Embryonic facial prominence (tissue), 1 donor: ENCODE measurements around the gene PTK7.

Experiments used
- DNase-seq: peaks from one replicate; pipeline ENCODE4 v3.0.0-alpha.2; 2016; ENCODE audit errors: extremely low spot score

PTK7 gene

DNA sequence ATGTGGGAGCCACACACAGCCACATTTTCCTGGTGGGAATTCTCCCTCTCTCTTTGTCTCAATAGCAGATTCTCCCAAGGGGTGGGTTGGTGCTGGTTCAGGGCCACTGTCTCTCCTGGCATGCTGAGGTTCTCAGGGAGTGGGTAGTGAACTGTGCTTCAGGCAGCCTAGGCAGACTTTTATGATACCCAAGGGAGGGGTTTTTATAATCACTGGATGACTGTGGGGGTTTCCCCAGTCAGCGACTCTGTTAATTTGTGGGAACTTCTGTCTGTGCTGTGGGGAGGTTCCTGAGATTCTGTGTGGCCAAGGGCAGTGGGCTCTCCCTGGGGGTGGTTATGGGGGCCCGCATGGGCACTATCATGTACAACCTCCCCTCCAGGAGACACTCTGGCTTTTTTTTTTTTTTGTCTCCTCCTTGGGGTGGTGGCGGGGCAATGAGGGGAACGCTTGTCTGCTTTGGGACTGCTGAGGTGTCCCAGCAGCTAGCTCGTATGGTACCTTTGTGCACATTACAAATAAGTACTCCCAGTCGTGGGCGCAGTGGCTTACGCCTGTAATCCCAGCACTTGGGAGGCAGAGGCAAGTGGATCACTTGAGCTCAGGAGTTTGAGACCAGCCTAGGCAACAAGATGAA is 10.0 kb downstream of the PTK7 start:
- no peak for DNase-seq

DNA sequence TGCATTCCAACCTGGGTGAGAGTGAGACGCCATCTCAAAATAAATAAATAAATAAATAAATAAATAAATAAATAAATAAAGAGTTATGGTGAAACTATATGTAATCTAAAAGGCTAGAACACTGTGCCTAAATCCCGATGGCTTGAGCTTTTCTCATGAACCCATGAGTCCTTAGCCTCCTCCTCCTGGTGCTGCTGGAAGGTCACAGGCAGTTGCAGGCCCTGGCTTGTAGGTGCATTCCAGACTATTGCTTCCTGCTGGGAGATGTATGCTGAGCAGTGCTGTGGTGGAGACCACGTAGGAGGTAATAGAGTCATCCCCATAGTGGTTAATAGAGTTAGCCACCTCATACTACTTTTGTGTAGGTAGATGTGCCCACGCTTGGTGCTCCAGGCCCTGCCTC is 12.5 kb downstream of the PTK7 start:
- DNase-seq, result no peak

DNA sequence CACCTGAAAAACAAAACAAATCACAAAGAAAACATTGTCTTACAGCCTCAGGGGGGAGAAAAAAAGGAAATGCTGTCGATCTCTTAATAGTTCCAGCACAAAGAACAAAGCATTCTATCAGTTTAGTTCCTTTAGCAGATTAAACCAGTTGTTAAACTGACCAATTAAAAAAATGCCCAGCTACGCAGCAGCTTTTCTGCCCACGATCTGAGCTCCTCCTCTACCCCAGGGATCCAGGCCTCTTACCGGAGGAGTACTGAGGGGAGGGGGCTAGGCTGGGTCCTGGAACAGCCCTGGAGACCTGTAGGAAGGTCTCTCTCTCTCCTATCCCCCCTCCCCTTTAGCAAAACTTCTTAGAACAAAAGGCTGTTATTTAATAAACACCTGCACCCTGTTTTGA is 13.4 kb downstream of the PTK7 start:
- peak; percentile 5 for DNase-seq

DNA sequence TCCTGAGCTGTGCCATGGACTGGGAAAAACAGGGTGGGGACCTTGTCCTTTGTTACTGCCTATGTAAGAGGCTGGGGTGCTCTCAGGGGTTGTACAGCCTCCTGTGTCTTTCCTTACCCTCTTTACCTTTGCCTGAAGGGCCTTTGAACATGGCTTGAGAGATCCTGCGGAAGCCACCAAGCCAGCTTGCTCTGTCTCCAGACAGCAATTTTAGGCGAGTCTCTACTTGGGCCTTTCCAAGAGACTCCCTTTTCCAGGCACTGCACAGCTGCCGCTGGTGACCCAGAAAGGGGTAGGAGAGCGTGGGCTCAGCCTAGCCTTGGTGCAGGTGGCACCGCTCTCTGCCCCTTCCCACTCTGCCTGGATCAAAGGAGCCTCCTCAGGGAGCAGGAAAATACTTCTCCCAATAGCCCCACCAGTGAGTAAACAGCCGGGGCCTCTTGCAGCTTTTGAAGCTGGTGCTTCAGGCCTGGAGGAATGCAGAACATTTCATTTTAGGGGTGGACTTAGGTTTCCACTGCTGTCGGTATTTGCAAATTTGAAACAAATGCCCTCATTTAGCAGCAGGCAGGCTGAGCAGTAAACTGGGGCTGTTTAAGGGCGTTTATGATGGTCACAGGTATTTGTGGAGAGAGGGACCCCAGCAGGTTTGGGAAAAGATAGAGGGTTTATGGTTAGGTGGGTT is 13.9 kb downstream of the PTK7 start:
- peak; percentile 11 for DNase-seq

DNA sequence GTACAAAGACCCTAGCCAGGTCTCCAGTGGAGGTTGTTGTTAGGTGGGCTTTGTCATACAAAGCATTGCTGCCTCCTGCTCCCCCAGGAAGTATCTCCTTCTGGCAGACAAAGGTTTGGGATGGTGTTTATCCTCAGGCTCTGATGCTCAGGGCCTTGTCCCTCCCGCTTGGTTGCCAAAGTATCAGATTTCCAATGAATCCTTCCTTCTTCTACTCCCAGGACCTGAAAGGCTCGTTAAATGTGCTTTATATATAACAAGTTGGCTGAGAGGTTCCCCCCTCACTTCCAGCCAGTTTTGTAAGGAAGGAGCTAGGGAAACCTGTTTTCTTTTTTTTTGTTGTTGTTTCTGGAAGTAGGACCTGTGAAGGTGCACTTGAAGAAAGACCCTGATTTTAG is 14.4 kb downstream of the PTK7 start:
- peak; percentile 5 for DNase-seq

DNA sequence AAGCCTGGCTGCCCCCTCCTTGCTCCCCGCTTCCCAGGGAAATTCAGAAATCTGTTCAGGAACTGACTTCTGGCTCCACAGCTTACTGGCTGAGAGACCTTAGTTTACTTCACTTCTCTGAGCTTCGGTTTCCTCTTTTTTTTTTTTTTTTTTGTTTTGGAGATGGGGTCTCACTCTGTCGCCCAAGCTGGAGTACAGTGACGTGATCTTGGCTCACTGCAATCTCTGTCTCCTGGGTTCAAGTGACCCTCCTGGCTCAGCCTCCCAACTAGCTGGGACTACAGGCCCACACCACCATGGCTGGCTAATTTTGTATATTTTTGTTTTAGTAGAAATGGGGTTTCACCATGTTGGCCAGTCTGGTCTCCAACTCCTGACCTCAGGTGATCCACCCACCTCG is 14.9 kb downstream of the PTK7 start:
- no peak for DNase-seq

DNA sequence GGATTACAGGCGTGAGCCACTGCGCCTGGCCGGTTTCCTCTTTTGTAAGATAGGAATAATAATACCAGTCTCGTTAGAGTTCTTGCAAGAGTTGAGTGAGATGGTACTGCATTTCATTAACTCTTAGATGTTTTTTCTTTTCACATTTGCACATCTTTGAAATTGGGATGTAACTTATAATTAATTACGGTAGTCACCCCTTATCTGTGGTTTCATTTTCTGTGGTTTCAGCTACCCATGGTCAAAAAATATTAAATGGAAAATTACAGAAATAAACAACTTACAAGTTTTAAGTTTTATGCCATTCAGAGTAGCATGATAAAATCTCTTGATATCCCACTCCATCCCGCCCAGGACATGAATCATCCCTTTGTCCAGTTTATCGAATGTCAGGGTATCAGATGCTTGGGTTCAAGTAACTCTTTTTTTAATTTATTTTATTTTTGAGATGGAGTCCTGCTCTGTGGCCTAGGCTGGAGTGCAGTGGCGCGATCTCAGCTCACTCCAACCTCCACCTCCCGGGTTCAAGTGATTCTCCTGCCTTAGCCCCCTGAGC is 15.4 kb downstream of the PTK7 start:
- DNase-seq, result peak; percentile 3

DNA sequence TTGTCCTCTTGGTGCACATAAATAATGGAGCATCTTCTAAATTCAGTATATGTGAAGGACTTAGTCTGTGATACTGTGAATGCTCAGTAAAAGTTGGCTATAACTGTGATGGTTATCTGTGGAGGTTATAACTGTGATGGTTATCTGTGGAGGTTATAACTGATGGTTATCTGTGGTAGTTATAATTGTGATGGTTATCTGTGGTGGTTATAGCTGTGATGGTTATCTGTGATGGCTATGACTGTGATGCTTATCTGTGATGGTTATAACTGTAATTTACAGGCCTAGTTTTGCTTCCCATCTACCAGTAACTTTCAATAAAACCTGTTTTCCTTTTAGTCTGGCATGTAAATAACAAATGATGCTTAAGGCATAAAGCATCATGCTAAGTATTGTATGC is 16.5 kb downstream of the PTK7 start:
- no peak for DNase-seq

DNA sequence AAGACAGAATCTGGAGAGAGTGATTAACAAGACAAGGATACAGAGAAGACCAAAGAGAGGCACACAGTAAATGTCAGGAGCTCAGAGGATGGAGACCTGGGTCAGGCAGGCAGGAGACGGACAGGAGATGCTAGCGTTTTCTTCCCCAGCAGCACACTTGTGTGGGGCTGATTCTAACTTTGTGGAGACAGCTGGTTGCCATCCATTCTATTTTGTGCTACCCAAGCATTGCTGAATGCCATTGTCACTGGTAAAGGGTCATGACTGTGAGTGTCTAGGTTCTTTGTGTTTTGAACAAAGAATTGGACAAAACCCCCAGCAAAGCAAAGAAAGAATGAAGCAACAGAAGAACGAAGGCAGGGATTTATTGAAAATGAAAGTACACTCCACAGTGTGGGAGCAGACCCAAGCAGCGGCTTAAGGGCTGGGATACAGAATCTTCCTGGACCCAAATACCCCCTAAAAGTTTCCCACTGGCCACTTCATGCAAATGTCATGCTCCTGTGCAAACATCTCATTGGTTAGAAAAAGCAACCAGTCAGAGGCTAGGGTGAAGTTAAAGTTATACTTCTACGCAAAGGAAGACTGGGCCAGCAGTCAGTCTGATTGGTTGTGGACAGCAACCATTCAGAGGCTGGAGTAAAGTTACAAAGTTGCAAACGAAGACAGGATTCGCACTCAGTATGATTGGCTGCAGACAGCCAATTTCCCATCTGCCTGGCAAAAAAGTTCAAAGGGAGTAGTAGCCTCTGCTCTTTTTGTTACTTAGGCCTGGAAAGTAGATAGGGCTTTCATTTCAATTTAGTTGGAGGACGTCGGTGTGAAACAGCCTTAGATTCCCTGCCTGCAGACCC is 17.5 kb downstream of the PTK7 start:
- peak; percentile 4 for DNase-seq

DNA sequence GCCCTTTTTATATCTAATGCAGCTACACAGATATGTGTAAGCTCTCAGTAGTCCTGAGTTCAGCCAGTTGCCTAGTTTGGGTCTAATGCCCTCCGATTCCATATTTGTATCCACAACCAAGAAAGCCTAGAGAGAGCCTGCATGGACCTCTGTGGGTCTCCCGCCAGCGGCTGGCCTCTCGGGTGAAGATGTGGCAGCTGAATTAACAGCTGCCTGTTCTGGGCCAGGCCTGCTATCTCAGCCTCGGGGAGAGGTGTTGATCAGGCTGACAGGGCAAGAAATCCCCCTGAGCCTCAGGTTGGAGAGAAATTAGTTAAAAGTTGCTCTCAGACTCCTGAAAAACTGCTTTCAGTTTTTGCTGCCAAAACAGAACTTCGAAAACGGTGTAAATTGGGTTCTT is 19.8 kb downstream of the PTK7 start:
- DNase-seq, result peak; percentile 5

DNA sequence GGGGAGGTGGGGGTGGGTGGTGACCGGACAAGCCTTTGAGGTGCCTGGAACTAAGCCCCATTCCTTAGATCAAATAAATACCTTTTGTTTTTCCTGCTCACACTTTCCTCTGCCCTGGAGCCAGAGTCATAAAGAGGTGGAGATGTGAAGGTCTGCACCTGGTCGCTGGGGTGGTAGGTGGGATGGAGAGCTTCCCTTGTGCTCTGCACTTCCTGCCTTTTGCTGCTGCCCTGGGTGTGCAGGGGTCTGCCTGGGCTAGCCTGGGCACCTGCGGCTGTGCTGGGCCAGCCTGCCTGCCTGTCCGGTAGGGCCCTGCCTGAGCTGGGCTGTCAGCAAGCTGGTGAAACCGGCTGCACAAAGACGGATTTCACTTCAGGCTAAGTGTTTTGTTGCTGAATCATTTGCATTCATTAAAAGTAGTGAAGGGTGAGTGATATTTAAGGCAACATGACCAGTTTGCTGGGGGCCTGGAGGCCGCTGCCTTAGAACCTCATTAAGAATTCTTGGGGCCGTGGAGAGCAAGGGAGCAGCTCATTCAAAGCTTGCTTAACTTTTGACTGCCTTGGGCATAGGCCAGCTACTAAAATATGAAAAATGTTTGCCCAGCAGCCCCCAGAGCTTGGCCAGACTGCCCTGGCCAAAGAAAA is 20.5 kb downstream of the PTK7 start:
- DNase-seq, result peak; percentile 6

DNA sequence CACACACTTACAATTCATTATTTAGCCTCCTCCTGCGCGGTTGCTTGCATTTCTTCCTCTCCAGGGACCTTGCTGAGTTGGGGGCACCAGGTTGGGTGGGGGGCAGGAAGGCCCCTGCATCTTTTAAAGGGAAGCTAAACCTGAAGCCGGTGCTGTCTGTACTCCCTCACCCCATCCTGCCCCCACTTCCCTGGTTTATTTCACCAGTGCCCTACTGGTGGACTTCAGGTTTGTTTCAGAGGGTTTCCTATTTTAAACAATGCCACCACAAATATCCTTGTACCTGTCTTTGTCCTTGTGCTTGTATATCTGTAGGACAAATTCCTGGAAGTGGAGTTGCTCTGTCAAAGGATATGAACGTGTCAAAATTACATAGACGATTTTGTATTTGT is 21.0 kb downstream of the PTK7 start:
- peak; percentile 4 for DNase-seq

DNA sequence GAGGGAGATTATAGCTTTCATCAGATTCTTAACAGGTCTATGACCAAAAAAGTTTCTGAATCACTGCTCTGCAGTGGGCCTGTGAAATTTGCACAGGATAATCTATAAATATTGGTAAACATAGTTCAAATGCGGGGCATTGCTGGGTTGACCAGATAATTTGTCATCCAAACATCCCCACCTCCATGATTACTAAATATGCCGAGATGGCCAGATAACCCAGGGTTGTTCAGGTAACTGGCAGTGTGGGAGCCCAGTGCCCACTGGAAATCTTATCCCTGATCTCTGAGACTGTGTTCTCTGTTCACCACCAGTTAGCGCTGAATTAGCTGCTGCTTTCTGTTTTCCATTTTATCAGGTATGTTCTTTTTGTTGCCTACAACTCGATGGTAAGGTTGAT is 21.4 kb downstream of the PTK7 start:
- DNase-seq, result peak; percentile 4

DNA sequence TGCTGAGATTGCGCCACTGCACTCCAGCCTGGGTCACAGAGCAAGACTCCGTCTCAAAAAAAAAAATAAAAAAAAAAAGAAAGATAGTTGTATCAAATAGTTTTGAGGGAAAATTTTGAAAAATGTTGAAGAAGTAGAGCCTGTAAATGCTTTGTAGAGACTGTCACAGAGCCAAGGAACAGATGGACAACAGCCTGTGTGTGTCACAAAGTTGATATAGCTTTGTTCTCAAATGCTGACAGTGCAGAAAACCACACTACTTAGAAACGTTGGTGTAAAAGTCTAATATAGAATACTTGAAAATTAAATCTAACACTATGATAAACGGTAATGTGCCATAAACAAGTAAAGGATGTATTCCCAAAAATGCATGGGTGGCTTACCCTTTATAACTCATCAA is 25.4 kb downstream of the PTK7 start:
- peak; percentile 2 for DNase-seq

DNA sequence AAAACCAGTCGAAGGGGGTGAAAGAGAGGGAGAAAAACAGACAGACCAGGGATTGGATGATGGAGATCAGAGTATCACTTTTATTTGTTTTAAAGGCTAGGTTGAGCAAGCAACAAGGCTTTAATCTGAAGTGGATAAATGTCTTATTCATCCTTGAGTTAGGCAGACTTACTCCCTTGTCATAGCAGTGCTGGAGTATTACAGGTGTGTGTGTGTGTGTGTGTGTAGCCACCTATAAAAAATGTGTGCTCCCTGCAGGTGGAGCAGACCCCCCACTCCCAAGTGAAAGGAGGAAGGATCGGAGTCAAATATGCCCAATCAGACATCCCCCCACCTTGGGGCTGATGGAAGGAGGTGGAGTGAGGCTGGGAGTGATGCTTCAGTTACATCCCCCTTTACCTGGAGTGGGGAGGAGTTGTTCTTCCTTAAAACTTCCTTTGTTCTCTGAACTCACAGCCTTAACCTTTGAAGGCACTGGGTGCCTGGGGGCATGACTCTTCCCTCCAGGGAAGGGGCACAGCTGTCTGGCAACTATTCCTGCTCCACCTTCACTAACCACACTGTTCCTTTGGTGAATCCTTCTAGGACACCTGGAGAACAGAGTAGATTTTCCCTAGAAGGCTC is 27.3 kb downstream of the PTK7 start:
- peak; percentile 5 for DNase-seq

DNA sequence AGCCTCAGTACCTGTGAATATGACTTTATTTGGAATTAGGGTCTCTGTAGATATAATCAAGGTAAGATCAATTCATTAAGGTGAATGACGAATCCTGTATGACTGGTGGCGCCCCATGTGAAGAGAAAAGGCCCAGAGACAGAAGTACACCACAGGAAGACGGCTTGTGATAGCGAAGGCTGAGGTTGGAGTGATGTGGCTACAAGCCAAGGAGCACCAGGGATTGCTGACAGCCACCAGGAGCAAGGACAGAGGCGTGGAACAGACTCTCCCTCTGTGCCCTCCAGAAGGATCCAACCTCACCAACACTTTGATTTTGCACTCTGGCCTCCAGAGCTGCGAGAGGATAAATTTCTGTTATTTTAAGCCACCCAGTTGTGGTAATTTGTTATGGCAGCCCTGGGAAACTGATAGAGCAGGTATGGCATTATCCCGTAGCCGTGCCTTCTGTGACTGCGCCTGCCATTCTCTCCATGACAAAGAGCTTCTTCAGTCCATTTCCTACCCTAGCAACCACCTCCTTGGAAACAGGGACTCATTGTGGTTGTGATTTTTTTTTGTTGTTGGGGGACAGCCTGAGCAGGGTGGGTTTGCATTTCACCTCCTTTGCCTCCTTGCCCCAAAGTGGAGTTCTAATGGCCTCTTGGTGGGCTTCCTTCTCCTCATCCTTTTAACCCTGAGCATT is 29.6 kb downstream of the PTK7 start:
- DNase-seq, result no peak

DNA sequence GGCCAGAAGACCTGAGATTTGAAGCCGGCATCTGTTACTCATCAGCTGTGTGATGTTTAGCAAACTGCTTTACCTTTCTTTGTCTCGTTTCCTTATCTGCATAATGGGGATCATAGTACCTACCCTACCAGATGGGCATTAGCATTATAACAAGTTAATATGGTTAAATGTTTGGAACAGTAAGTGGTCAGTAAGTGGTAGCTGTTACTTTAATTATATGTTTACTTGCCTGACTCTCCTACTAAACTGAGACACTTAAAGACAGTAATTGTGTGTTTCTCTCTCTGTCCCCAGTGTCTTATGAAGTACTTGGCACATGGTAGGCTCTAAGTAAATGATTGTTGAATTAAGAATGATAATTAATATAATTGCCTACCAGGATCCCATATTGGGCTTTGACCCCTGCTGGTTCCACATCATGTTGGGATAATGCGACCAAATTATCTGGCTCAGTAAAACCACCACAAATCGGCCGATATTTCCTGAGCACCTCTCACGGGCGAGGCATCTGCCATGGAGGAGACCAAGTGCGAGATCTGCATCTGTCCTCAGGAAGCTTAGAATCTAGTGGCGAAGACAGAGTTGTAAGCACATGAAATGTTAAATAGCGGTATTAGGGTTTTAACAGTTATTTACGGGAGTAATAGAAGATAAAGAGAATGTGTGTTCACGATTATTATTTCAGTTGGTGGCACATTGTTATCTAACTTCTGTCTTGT is 31.4 kb downstream of the PTK7 start:
- no peak for DNase-seq

DNA sequence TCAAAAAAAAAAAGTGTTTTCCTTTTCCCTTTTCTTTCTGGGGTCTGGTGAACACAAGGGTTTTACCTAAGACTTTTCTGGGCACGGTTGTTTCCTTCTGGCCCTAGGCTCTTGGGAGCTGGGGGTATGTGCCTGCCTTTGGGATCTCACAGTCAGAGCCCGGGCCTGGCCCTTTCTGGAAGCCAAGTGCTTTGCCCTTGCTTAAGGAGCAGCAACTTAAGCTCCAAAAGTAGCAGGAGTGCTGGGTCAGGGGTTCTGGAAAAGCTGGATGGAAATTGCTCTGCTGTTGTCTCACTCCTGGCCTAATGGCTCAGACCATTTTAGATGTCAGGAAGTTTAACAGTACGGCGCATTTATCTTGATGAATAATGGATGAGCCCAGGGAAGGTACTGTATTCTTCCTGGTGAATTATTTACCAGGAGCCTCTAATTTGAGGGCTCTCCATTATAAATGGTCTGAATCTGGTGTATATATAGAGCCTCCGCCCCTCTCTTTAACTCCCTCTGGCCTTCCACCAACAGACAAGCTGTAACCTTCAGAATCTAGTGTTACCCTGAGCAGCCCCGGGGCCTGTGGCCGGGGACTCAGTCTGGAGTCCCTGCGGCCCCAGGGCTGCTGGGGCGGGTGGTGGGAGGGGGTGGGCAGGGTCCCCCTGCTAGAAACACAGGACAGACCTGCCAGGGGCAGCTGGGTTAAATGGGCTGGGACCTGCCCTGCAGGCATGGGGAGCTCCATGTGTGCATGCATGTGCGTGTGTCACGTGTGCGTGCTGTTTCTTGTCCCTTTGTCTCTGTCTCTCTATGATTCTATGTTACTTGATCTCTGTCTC is 37.5 kb downstream of the PTK7 start:
- no peak for DNase-seq

DNA sequence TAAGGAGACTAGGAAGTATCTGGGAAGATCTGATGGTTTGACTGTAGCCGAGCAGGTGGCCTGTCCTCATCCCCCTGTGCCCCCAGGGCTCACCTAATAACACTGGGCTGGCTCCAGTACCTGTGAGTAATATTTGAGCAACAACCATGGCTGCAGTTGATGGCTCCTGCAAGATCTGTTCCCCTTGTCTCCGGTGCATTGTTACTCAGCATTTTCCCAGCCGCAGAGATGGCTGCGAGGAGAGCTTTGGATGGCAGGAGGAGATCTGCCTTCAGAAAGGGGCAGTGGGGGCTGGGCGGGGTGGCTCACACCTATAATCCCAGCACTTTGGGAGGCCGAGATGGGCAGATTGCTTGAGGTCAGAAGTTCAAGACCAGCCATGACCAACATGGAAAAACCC is 39.3 kb downstream of the PTK7 start:
- no peak for DNase-seq
